K562 (cell line): ENCODE data around the gene DGCR8. TPM values are rescaled to one million over a fixed set of nuclear protein-coding genes. Genes with fewer than 3 reads are reported as not detected.

Experiments
- ATAC-seq: fragments of 200-7000 bp; cut with Tn5 transposase; 3 replicates; pipeline ENCODE4 v1.9.1; 2020; ENCODE audit warnings: moderate library complexity
- BruUV-seq: library from RNA; stranded (reverse); fragments of 400-500 nt; replicated peaks from 2 replicates; lab custom pipeline; 2021; lab: Mats Ljungman, UMichigan
- CTCF ChIA-PET: fragments of 300-600 bp; formaldehyde crosslinking; extraction: SDS; loops from one replicate; lab custom pipeline; 2021; ENCODE audit warnings: low intra/inter-chr PET ratio; lab: Yijun Ruan, JAX
- POLR2A ChIA-PET: fragments of 300-600, 350-650 bp; sonication (Branson Sonifier 250); formaldehyde crosslinking; extraction: SDS; loops from one replicate; lab custom pipeline; 2021; ENCODE audit warnings: antibody characterized with exemption, inconsistent platforms; lab: Yijun Ruan, JAX
- DNase-seq, 4 experiments: peaks; one replicate each; pipeline versions ENCODE4 v3.0.0 to v3.0.0-alpha.2; 2011 to 2018; ENCODE audit warnings: low spot score in 3 of 4, mixed read lengths in 3 of 4; ENCODE audit errors: extremely low read depth in 1 of 4
- FAIRE-seq: peaks from 2 replicates; lab custom pipeline; 2011; peaks lifted over from hg19 to GRCh38; lab: Jason Lieb, UNC
- H2AFZ ChIP-seq: 2 replicates; pipeline ENCODE4 v1.6.0; 2011; ENCODE audit warnings: low read depth, low read length, control low read depth, inconsistent platforms
- H3K27ac ChIP-seq: fragments of 200-600 bp; 3 replicates; pipeline ENCODE4 v1.8.0; 2011; ENCODE audit warnings: low read depth, mild to moderate bottlenecking, control low read depth, inconsistent platforms, low read length, moderate library complexity, mixed read lengths; ENCODE audit errors: extremely low read depth
- H3K27me3 ChIP-seq, 2 experiments: fragments of 300-600 bp in 1 of 2; 2 replicates in 1 of 2; 3 replicates in 1 of 2; pipeline versions ENCODE4 v1.6.0 to v1.8.0; 2011; ENCODE audit warnings: inconsistent platforms in 2 of 2, low read length in 2 of 2, mild to moderate bottlenecking in 1 of 2, mixed read lengths in 1 of 2, moderate library complexity in 1 of 2; ENCODE audit not compliant: control insufficient read depth in 2 of 2, insufficient read depth in 2 of 2
- H3K36me3 ChIP-seq: fragments of 300-600 bp; 3 replicates; pipeline ENCODE4 v1.8.0; 2011; ENCODE audit warnings: mild to moderate bottlenecking, low read length, inconsistent platforms; ENCODE audit not compliant: control insufficient read depth, insufficient read depth
- H3K4me1 ChIP-seq, 2 experiments: fragments of 200-600 bp in 1 of 2; replicated peaks in 1 of 2; 2 replicates in 1 of 2; 3 replicates in 1 of 2; pipeline versions ENCODE4 v1.5.1 to v1.8.0; 2011; ENCODE audit warnings: inconsistent platforms in 2 of 2, low read length in 2 of 2, mild to moderate bottlenecking in 1 of 2, mixed read lengths in 1 of 2, moderate library complexity in 1 of 2; ENCODE audit not compliant: control insufficient read depth in 2 of 2, insufficient read depth in 2 of 2
- H3K4me2 ChIP-seq: 2 replicates; pipeline ENCODE4 v1.6.1; 2011; ENCODE audit warnings: low read length, control low read depth, inconsistent platforms, mixed read lengths; ENCODE audit not compliant: insufficient read depth
- H3K4me3 ChIP-seq: fragments of 200-600 bp; sonication (generic), shearing (Covaris generic); 2 replicates; pipeline ENCODE4 v1.5.1; 2016; ENCODE audit warnings: control low read depth, inconsistent platforms
- H3K79me2 ChIP-seq: fragments of 200-600 bp; 3 replicates; pipeline ENCODE4 v1.8.0; 2011; ENCODE audit warnings: low read length, inconsistent platforms; ENCODE audit not compliant: control insufficient read depth, insufficient read depth
- H3K9ac ChIP-seq, 2 experiments: 2 replicates each; pipeline versions ENCODE4 v1.6.0 to v1.6.1; 2011; ENCODE audit warnings: low read depth in 2 of 2, low read length in 2 of 2, control low read depth in 1 of 2, inconsistent platforms in 1 of 2, mild to moderate bottlenecking in 1 of 2, mixed read lengths in 1 of 2; ENCODE audit not compliant: insufficient read depth in 1 of 2
- H3K9me1 ChIP-seq: one replicate; pipeline ENCODE4 v1.6.0; 2011; ENCODE audit warnings: inconsistent platforms, mild to moderate bottlenecking, low read length, moderate library complexity; ENCODE audit not compliant: control insufficient read depth, insufficient read depth
- H3K9me3 ChIP-seq: replicated peaks from 2 replicates; pipeline ENCODE4 v1.5.1; 2011; ENCODE audit warnings: low read depth, low read length, inconsistent platforms; ENCODE audit not compliant: control insufficient read depth, insufficient read depth
- H4K20me1 ChIP-seq: replicated peaks from 2 replicates; pipeline ENCODE4 v1.6.1; 2011; ENCODE audit warnings: low read length, inconsistent platforms, mixed read lengths; ENCODE audit not compliant: control insufficient read depth, insufficient read depth
- CEBPG ChIP-seq, 3 experiments: fragments of 200-800 bp in 1 of 3; sonication (Bioruptor generic) in 1 of 3; sonication (generic) in 1 of 3; formaldehyde crosslinking in 1 of 3; IDR thresholded peaks in 2 of 3; conservative IDR thresholded peaks in 1 of 3; 2 replicates each; pipeline versions ENCODE4 v1.6.1 to v1.8.0; 2016 to 2022; ENCODE audit warnings: missing compliant biosample characterization in 2 of 3, missing genetic modification characterization in 2 of 3, mild to moderate bottlenecking in 1 of 3, missing genetic modification reagents in 1 of 3
- DDX20 ChIP-seq: fragments of 450-650 bp; IDR thresholded peaks from 2 replicates; pipeline ENCODE4 v1.6.1; 2016; ENCODE audit warnings: missing genetic modification characterization, low read depth, mild to moderate bottlenecking, missing compliant biosample characterization, moderate library complexity
- EHMT2 ChIP-seq: fragments of 450-650 bp; IDR thresholded peaks from 2 replicates; pipeline ENCODE4 v1.6.1; 2018; ENCODE audit warnings: antibody characterized with exemption
- ESRRA ChIP-seq: fragments of 450-650 bp; IDR thresholded peaks from 2 replicates; pipeline ENCODE4 v1.6.1; 2014; ENCODE audit warnings: low read depth, mild to moderate bottlenecking, moderate library complexity, borderline replicate concordance
- HNRNPH1 ChIP-seq: fragments of 200-400 bp; formaldehyde crosslinking; optimal IDR thresholded peaks from 2 replicates; pipeline ENCODE3; 2017; ENCODE audit warnings: low read depth, mild to moderate bottlenecking, low read length, moderate library complexity
- KLF10 ChIP-seq: fragments of 250-450 bp; sonication (Bioruptor Pico); IDR thresholded peaks from 2 replicates; pipeline ENCODE4 v1.6.1; 2021; ENCODE audit warnings: matching md5 sums
- KLF13 ChIP-seq: fragments of 450-650 bp; IDR thresholded peaks from 2 replicates; pipeline ENCODE4 v1.6.1; 2016; ENCODE audit warnings: missing genetic modification characterization, low read depth, mild to moderate bottlenecking, missing compliant biosample characterization, moderate library complexity, borderline replicate concordance
- NR4A1 ChIP-seq, 2 experiments: fragments of 250-450 bp in 1 of 2; fragments of 450-650 bp in 1 of 2; sonication (Bioruptor Pico) in 1 of 2; IDR thresholded peaks; 2 replicates each; pipeline versions ENCODE4 v1.4.0 to v1.6.1; 2016 to 2020; ENCODE audit warnings: mild to moderate bottlenecking in 2 of 2, missing compliant biosample characterization in 1 of 2, missing genetic modification characterization in 1 of 2, moderate library complexity in 1 of 2
- PCBP1 ChIP-seq: fragments of 200-400 bp; formaldehyde crosslinking; IDR thresholded peaks from 2 replicates; pipeline ENCODE4 v1.6.1; 2018; ENCODE audit warnings: mild to moderate bottlenecking, low read depth, low read length; ENCODE audit not compliant: poor library complexity, severe bottlenecking
- PHB ChIP-seq: fragments of 250-450 bp; sonication (Bioruptor Pico); IDR thresholded peaks from 2 replicates; pipeline ENCODE4 v1.5.0; 2021
- POLR2AphosphoS2 ChIP-seq: IDR thresholded peaks from 2 replicates; pipeline ENCODE4 v1.6.1; 2012; ENCODE audit warnings: low read length, improper control_type of control experiment
- SMAD1 ChIP-seq: fragments of 150-350 bp; IDR thresholded peaks from 2 replicates; pipeline ENCODE4 v1.6.1; 2014; ENCODE audit warnings: low read length, low read depth; ENCODE audit not compliant: partially characterized antibody
- SMARCC2 ChIP-seq: fragments of 450-650 bp; IDR thresholded peaks from 2 replicates; pipeline ENCODE4 v1.6.1; 2017; ENCODE audit warnings: antibody characterized with exemption, moderate library complexity, mild to moderate bottlenecking, low read depth
- SPI1 ChIP-seq: IDR thresholded peaks from 2 replicates; pipeline ENCODE4 v1.6.1; 2011; ENCODE audit warnings: low read depth, low read length, control low read depth, borderline replicate concordance
- WHSC1 ChIP-seq: IDR thresholded peaks from one replicate; pipeline ENCODE4 v1.6.1; 2012; ENCODE audit warnings: low read length, control low read depth, inconsistent platforms
- XRCC3 ChIP-seq: fragments of 450-650 bp; IDR thresholded peaks from 2 replicates; pipeline ENCODE4 v1.6.1; 2017; ENCODE audit warnings: mild to moderate bottlenecking, moderate library complexity
- ZFP36 ChIP-seq: fragments of 150-350 bp; IDR thresholded peaks from 2 replicates; pipeline ENCODE4 v1.6.1; 2018; ENCODE audit warnings: low read length, low read depth; ENCODE audit not compliant: partially characterized antibody
- ZNF561 ChIP-seq: fragments of 450-650 bp; formaldehyde crosslinking; conservative IDR thresholded peaks from 2 replicates; pipeline ENCODE4 v1.4.0; 2020; ENCODE audit warnings: mild to moderate bottlenecking, moderate library complexity
- ZNF77 ChIP-seq: fragments of 250-450 bp; sonication (Bioruptor Pico); IDR thresholded peaks from 2 replicates; pipeline ENCODE4 v1.5.0; 2020
- WGBS: fragments of 100-300 bp; shearing (Covaris generic); methylation state at CpG from one replicate; pipeline ENCODE4 v1.1.6; 2016; ENCODE audit warnings: low coverage, mixed read lengths; ENCODE audit not compliant: insufficient coverage; ENCODE audit errors: missing lambda C conversion rate; 5-methylcytosine and 5-hydroxymethylcytosine counted together
- in situ Hi-C: fragments of 300-500 bp; cut with MboI; formaldehyde crosslinking; loops from 4 replicates; pipeline ENCODE4 v1.15.0; 2018; ENCODE audit warnings: inconsistent platforms, mixed read lengths
- intact Hi-C: fragments of 100-400 bp; cut with micrococcal nuclease; formaldehyde crosslinking; loops from 2 replicates; pipeline ENCODE4 v1.14.2; 2022
- polyA plus RNA-seq, 8 experiments: library from polyadenylated mRNA; depleted of rRNA in 4 of 8; stranded (reverse) in 5 of 8; unstranded in 3 of 8; fragments of >200 nt; fragmentation: Nextera tagmentation in 2 of 8; fragmentation: Illumina TruSeq in 1 of 8; extraction: Ambion mirVana in 2 of 8; extraction: Trizol in 1 of 8; gene quantifications; 2 replicates each; pipeline versions ENCODE4 v1.2.1 to v1.2.3, GENCODE V29; 2011 to 2014; ENCODE audit warnings: inconsistent platforms in 1 of 8, missing spikeins in 1 of 8
- total RNA-seq, 7 experiments: library from RNA; depleted of rRNA in 6 of 7; stranded (reverse); fragments of >200 nt in 6 of 7; fragmentation: Illumina TruSeq in 2 of 7; extraction: Trizol in 2 of 7; gene quantifications; 2 replicates each; pipeline versions ENCODE4 v1.2.1 to v1.2.3, GENCODE V29; 2011 to 2021; ENCODE audit warnings: low replicate concordance in 1 of 7

Gene DGCR8
- total and polyA plus RNA-seq, 9 of the 15 experiments (the other 6 are each of a cell fraction or from before 2014, with no cell fraction given): 5.9 to 144 (median 80.1) TPM

GRCh38 chr22:20031732-20032406 is 48.2 kb upstream of the DGCR8 start:
- ATAC-seq (no peak), DNase-seq (no peak), FAIRE-seq (no peak)
- BruUV-seq: no TSS peak
- Histone ChIP-seq H3K79me2 (peaks cover 78% of the 10 kb centered on the region), H3K4me1 (peaks cover 17 to 64% of the 10 kb centered on the region in 2 experiments; a peak in 4 of 5 replicates), H3K27me3 (no peaks in the 10 kb centered on the region), H4K20me1 (peaks cover 78% of the 10 kb centered on the region), H3K27ac (no peak overlapping the region), H3K4me3 (no peak overlapping the region), H3K9me1 (peaks cover 25% of the 10 kb centered on the region), H3K4me2 (no peak overlapping the region), H3K9ac (peak overlapping the region in 1 of 2 experiments; percentile 56; a peak in 2 of 4 replicates), H2AFZ (no peak overlapping the region), H3K36me3 (peaks cover 66% of the 10 kb centered on the region), H3K9me3 (no peaks in the 10 kb centered on the region)
- POLR2A ChIA-PET: interaction anchor here (0.5 to 6.4 kb wide), 9 partner anchors 11 to 88 kb away, joined by 3 to 54 read pairs (median 4); partner anchors contain the start of gene TANGO2
- 93% methylated on average over 16 of the region's 16 CpGs for WGBS
- in situ Hi-C loops: no loop called here
- CTCF ChIA-PET: no interaction called here
- intact Hi-C loops: no loop called here
- 0 out of 2 replicates have a peak, but pooled peaks have one; percentile 0 for TF ChIP-seq SPI1
- TF ChIP-seq WHSC1: peak; percentile 93
- TF ChIP-seq CEBPG (CRISPR knock-in tag; IDR thresholded peaks at IDR 0.05): no peak
- no peak for TF ChIP-seq CEBPG (tag; conservative IDR thresholded peaks at IDR 0.05 in 1 of 2, IDR thresholded peaks at IDR 0.05 in 1 of 2)
- 0 out of 2 replicates have a peak, but pooled peaks have one; percentile 15 for TF ChIP-seq ZNF77
- TF ChIP-seq SMARCC2: no peak
- no peak for TF ChIP-seq KLF10 (CRISPR knock-in tag)
- 0 out of 2 replicates have a peak, but pooled peaks have one; percentile 49 for TF ChIP-seq NR4A1 (CRISPR knock-in tag; IDR thresholded peaks at IDR 0.05)
- no peak for TF ChIP-seq NR4A1 (tag; IDR thresholded peaks at IDR 0.05)
- TF ChIP-seq PHB (CRISPR knock-in tag): no peak
- TF ChIP-seq SMAD1: no peak
- TF ChIP-seq KLF13 (tag): no peak
- no peak for TF ChIP-seq PCBP1
- no peak for TF ChIP-seq ZNF561 (CRISPR knock-in tag)
- no peak for TF ChIP-seq DDX20 (tag)
- no peak for TF ChIP-seq ESRRA
- TF ChIP-seq XRCC3: no peak
- peak; percentile 27; the same call in 1 of the 2 replicates for TF ChIP-seq POLR2AphosphoS2
- no peak for TF ChIP-seq ZFP36
- no peak for TF ChIP-seq HNRNPH1
- TF ChIP-seq EHMT2: no peak
